AG08396 (cell line): ENCODE results near the gene IKZF1.
A peak's percentile ranks its signal among the peaks of the same experiment; 100 is the strongest.

Experiments used
- DNase-seq: peaks from one replicate; pipeline ENCODE4 v3.0.0; 2012; ENCODE audit warnings: low spot score, mixed read lengths

Gene IKZF1

GRCh38 chr7:50413561-50413960 lies 109.0 kb downstream of the IKZF1 start:
- no peak for DNase-seq

- no peak for DNase-seq
These were observed 111.4 kb downstream of the IKZF1 start for GRCh38 chr7:50415844-50416364.

- DNase-seq: no peak
These were observed 112.1 kb downstream of the IKZF1 start for GRCh38 chr7:50416527-50417182.

- peak; percentile 81 for DNase-seq
These were observed 113.6 kb downstream of the IKZF1 start for GRCh38 chr7:50418086-50418515.

GRCh38 chr7:50418526-50419290 lies 114.2 kb downstream of the IKZF1 start:
- DNase-seq: no peak

GRCh38 chr7:50421043-50421442 lies 116.5 kb downstream of the IKZF1 start:
- no peak for DNase-seq

GRCh38 chr7:50422858-50423257 lies 118.3 kb downstream of the IKZF1 start:
- no peak for DNase-seq

- DNase-seq: no peak
These were observed 119.3 kb downstream of the IKZF1 start for GRCh38 chr7:50423860-50424259.

- DNase-seq: no peak
These were observed 120.8 kb downstream of the IKZF1 start for GRCh38 chr7:50425318-50425717.

- no peak for DNase-seq
These were observed 121.9 kb downstream of the IKZF1 start for GRCh38 chr7:50426280-50427045.

- DNase-seq: no peak
These were observed 123.0 kb downstream of the IKZF1 start for GRCh38 chr7:50427518-50427917.

- no peak for DNase-seq
These were observed 124.4 kb downstream of the IKZF1 start for GRCh38 chr7:50428911-50429310.

GRCh38 chr7:50431316-50431715 lies 126.8 kb downstream of the IKZF1 start:
- no peak for DNase-seq

- DNase-seq: no peak
These were observed 127.3 kb downstream of the IKZF1 start for GRCh38 chr7:50431722-50432305.

GRCh38 chr7:50436133-50436806 lies 131.8 kb downstream of the IKZF1 start:
- no peak for DNase-seq

GRCh38 chr7:50446542-50446960 lies 142.0 kb downstream of the IKZF1 start:
- DNase-seq: no peak

- no peak for DNase-seq
These were observed 144.3 kb downstream of the IKZF1 start for GRCh38 chr7:50448823-50449222.

GRCh38 chr7:50449501-50449880 lies 145.0 kb downstream of the IKZF1 start:
- DNase-seq: no peak

GRCh38 chr7:50449881-50450589 lies 145.5 kb downstream of the IKZF1 start, which contains the start of gene FIGNL1:
Gene FIGNL1, minus strand, starts transcription at chr7:50450350. Its CDS starts 3,063 bp downstream, at chr7:50447287.
- peak; percentile 88 for DNase-seq

- DNase-seq: no peak
These were observed 146.1 kb downstream of the IKZF1 start for GRCh38 chr7:50450590-50451032.
